Activated T-cell treated with anti-CD3 and anti-CD28 coated beads for 4 hours (primary cell): ENCODE data around the gene SCAMP3.
"Not testable (repeated sequence)": the region's sequence is repeated elsewhere in the genome, so short reads cannot be mapped to it uniquely, and the experiment has no call there.

Source experiments
- DNase-seq: peaks from one replicate; pipeline ENCODE4 v3.0.0-alpha.2; 2020

SCAMP3 gene

GRCh38 chr1:155254228-155254713 lies 7.9 kb downstream of the SCAMP3 start:
- no peak for DNase-seq

GRCh38 chr1:155253797-155254196 lies 8.4 kb downstream of the SCAMP3 start:
- no peak for DNase-seq

- DNase-seq, result no peak
Measured at GRCh38 chr1:155253208-155253607, 9.0 kb downstream of the SCAMP3 start.

GRCh38 chr1:155251566-155251965 lies 10.6 kb downstream of the SCAMP3 start:
- DNase-seq, result no peak

- DNase-seq, result peak; percentile 94
Measured at GRCh38 chr1:155250633-155251449, 11.3 kb downstream of the SCAMP3 start.

GRCh38 chr1:155250246-155250632 lies 11.9 kb downstream of the SCAMP3 start:
- no peak for DNase-seq

- no peak for DNase-seq
Measured at GRCh38 chr1:155247667-155248553, 14.2 kb downstream of the SCAMP3 start.

- not testable (repeated sequence) for DNase-seq
Measured at GRCh38 chr1:155246796-155247195, 15.4 kb downstream of the SCAMP3 start.

GRCh38 chr1:155245163-155245524 lies 17.0 kb downstream of the SCAMP3 start:
- DNase-seq, result no peak

GRCh38 chr1:155244368-155245162 lies 17.6 kb downstream of the SCAMP3 start:
- peak; percentile 82 for DNase-seq

- no peak for DNase-seq
Measured at GRCh38 chr1:155242805-155243358, 19.3 kb downstream of the SCAMP3 start.

- DNase-seq, result no peak
Measured at GRCh38 chr1:155241841-155242264, 20.3 kb downstream of the SCAMP3 start.

- DNase-seq, result peak; percentile 54
Measured at GRCh38 chr1:155241069-155241679, 21.0 kb downstream of the SCAMP3 start.

- no peak for DNase-seq
Measured at GRCh38 chr1:155236451-155236850, 25.7 kb downstream of the SCAMP3 start.

- not testable (repeated sequence) for DNase-seq
Measured at GRCh38 chr1:155235375-155235774, 26.8 kb downstream of the SCAMP3 start.

- DNase-seq, result not testable (repeated sequence)
Measured at GRCh38 chr1:155233502-155233901, 28.7 kb downstream of the SCAMP3 start.

GRCh38 chr1:155232001-155232978 lies 29.9 kb downstream of the SCAMP3 start:
- not testable (repeated sequence) for DNase-seq

- DNase-seq, result not testable (repeated sequence)
Measured at GRCh38 chr1:155231302-155231701, 30.9 kb downstream of the SCAMP3 start.

GRCh38 chr1:155228096-155228427 lies 34.1 kb downstream of the SCAMP3 start:
- DNase-seq, result no peak

GRCh38 chr1:155227261-155228095 lies 34.7 kb downstream of the SCAMP3 start:
- peak; percentile 94 for DNase-seq
